Type B pancreatic cell (in vitro differentiated cells): ENCODE data around the gene DHX58. TPM values are rescaled to one million over a fixed set of nuclear protein-coding genes. Genes with fewer than 3 reads are reported as not detected.

Experiments used
- DNase-seq: peaks from one replicate; pipeline ENCODE4 v3.0.0; 2021; ENCODE audit warnings: mixed read lengths; ENCODE audit not compliant: unreplicated experiment; ENCODE audit errors: extremely low spot score
- H3K27ac Mint-ChIP-seq: 2 replicates; pipeline ENCODE4 v1.8.0; 2021; ENCODE audit warnings: mild to moderate bottlenecking, mixed read lengths
- H3K27me3 Mint-ChIP-seq: 2 replicates; pipeline ENCODE4 v1.8.0; 2021; ENCODE audit warnings: mixed read lengths
- H3K36me3 Mint-ChIP-seq: 2 replicates; pipeline ENCODE4 v1.8.0; 2021; ENCODE audit warnings: mixed read lengths
- H3K4me1 Mint-ChIP-seq: one replicate; pipeline ENCODE4 v1.8.0; 2021; ENCODE audit warnings: mixed read lengths; ENCODE audit not compliant: unreplicated experiment
- H3K4me3 Mint-ChIP-seq: 2 replicates; pipeline ENCODE4 v1.8.0; 2021; ENCODE audit warnings: mild to moderate bottlenecking, mixed read lengths
- H3K9me3 Mint-ChIP-seq: 2 replicates; pipeline ENCODE4 v1.8.0; 2021; ENCODE audit warnings: mixed read lengths
- long read RNA-seq: library from polyadenylated mRNA; unstranded; transcript quantifications from one replicate; pipeline ENCODE4 v2.0.0, GENCODE V29; 2020
- total RNA-seq: library from RNA; stranded (reverse); gene quantifications from 2 replicates; pipeline ENCODE4 v1.2.1, GENCODE V29; 2021; ENCODE audit warnings: low replicate concordance
- TF ChIP-seq, protein P1 (sequence below): fragments of 200-600 bp; sonication (generic); conservative IDR thresholded peaks from 2 replicates; pipeline ENCODE4 v1.5.0; 2021; ENCODE audit warnings: antibody characterized with exemption, mild to moderate bottlenecking

DHX58 gene
- total RNA-seq = 0.72 and 1.3 TPM in 2 replicates
- long read RNA-seq, partial matches to known transcripts = 0 of 3 reads
- long read RNA-seq, other reads (novel, unspliced or antisense) = 2 of 3 reads

DNA sequence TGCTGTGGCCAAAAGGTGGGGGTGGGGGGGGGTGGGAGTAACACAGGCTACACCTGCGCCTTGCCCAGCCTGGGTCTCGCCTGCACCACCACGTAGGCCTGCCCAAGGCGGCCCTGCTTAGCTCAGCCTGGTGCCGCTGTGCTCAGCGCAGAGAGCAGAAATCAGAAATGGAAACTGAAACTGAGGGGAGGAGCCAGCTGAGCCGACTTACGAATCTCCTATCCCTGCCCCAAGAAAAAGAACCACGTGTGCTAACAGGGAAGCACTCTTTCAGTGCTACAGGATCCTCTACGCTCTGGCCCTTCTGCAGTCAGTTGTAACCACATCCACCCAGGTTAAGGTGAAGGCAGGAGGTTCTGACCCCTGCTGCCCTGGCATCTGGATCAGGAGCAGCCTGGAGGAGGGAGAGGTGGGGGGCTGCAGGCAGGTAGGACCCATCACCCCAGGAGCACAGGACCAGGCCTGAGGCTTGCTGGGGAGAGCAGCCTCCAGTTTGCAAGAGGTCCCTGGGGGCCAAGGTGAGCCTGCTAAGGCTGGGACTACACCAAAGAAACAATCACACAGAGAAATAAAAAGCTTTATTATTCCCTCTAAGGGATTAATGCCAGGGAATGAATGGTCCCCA is at the start of gene DHX58:
Gene DHX58, minus strand, starts transcription at position 163 of the 625 bp plus-strand sequence. CDS start 822 bp downstream, outside the sequence.
- peaks cover 7% of the 10 kb centered on the region for H3K4me1 Mint-ChIP-seq
- H3K27ac Mint-ChIP-seq = no peak within 1 kb of the TSS
- TF ChIP-seq, protein P1, sequence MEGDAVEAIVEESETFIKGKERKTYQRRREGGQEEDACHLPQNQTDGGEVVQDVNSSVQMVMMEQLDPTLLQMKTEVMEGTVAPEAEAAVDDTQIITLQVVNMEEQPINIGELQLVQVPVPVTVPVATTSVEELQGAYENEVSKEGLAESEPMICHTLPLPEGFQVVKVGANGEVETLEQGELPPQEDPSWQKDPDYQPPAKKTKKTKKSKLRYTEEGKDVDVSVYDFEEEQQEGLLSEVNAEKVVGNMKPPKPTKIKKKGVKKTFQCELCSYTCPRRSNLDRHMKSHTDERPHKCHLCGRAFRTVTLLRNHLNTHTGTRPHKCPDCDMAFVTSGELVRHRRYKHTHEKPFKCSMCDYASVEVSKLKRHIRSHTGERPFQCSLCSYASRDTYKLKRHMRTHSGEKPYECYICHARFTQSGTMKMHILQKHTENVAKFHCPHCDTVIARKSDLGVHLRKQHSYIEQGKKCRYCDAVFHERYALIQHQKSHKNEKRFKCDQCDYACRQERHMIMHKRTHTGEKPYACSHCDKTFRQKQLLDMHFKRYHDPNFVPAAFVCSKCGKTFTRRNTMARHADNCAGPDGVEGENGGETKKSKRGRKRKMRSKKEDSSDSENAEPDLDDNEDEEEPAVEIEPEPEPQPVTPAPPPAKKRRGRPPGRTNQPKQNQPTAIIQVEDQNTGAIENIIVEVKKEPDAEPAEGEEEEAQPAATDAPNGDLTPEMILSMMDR = no peak
- no peaks in the 10 kb centered on the region for H3K9me3 Mint-ChIP-seq
- peaks cover 6% of the 10 kb centered on the region for H3K36me3 Mint-ChIP-seq
- peaks cover 3% of the 10 kb centered on the region for H3K27me3 Mint-ChIP-seq
- H3K4me3 Mint-ChIP-seq = no peak within 1 kb of the TSS
- DNase-seq = no peak

DNA sequence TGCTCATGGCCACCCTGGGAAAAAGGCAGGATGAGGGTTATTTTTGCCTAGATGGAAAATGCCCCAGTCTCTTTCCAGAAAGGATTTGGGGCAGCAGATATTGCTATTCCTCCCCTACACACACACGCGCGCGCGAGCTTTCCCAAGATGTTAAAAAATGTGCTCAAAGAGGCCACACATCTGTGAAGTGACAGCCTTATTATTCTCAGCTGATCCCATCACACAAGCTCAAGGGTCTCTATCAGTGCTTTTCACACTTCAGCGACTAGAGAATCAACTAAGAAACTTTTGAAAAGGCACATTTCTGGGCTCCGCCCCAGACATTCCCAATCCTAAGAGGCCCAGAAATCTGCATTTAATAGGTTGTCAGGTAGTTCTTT is 48.0 kb upstream of the DHX58 start:
- Mint-ChIP-seq H3K27ac (no peak overlapping the region), H3K27me3 (peaks cover under 1% of the 10 kb centered on the region), H3K9me3 (no peaks in the 10 kb centered on the region), H3K4me1 (peaks cover 4% of the 10 kb centered on the region), H3K4me3 (no peak overlapping the region), H3K36me3 (no peaks in the 10 kb centered on the region)
- no peak for DNase-seq
- TF ChIP-seq, protein P1 = no peak

DNA sequence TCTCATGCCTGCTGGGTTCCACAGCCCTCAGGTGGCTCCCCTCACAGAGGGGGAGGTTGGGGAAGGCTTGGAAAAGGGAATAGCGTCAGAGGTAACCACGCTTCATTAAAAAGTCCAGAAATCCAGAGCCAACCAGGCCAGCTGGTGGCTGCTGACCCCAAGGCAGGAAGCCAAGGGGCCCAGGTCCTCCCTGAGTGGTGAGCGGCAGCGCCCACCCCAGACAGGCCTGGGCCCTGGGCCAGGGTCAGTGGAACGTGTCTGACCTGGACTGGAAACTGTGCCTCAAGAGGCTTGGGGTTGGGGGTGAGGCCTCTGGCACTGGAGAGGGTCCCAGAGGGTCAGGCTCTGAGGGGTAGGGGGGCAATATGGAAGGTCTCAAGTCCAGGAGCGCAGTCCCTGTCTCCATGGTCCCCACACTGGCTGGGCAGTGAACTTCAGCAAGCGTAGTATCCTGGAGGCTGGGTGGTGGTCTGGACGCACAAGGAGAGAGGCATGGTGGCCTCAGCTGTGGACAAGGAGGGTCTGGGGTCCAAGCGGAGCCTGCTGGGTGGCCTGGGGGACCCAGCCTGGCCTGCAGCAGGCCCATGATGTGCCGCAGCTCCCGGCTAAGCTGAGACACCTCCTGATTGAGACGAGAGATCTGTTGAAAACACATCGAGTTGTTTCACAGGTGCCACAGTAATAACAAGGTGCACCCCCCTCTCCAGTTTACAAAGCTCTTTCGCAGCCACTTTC is 47.4 kb upstream of the DHX58 start:
- Mint-ChIP-seq H3K27me3 (no peaks in the 10 kb centered on the region), H3K36me3 (no peaks in the 10 kb centered on the region), H3K9me3 (no peaks in the 10 kb centered on the region), H3K27ac (no peak overlapping the region), H3K4me1 (peaks cover 4% of the 10 kb centered on the region), H3K4me3 (no peak overlapping the region)
- DNase-seq = no peak
- TF ChIP-seq, protein P1 = no peak

DNA sequence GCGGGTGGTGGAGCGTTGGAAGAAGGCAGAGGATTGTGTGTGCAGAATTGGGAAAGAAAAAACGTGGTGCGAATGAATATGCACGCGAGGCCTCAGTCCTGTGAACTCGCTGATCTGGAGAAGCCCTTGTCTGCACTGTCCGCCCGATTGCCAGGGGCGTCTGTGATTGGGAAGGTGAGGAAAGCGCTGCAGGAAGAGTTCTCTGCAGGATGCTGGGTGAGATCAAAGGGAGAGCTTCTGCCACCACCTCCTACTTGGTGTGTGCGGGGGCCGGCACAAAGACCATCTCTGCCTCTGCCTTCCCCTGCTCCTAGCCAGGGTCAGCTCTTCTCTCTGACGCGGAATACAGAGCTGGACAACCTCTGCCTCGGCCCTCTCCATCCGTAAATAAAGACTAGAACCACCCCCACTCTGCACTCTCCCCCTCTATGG is 43.1 kb upstream of the DHX58 start:
- Mint-ChIP-seq H3K9me3 (no peaks in the 10 kb centered on the region), H3K27me3 (no peaks in the 10 kb centered on the region), H3K36me3 (no peaks in the 10 kb centered on the region), H3K4me3 (peak overlapping the region; percentile 95), H3K27ac (no peak overlapping the region), H3K4me1 (peaks cover 12% of the 10 kb centered on the region)
- no peak for DNase-seq
- TF ChIP-seq, protein P1 = no peak

DNA sequence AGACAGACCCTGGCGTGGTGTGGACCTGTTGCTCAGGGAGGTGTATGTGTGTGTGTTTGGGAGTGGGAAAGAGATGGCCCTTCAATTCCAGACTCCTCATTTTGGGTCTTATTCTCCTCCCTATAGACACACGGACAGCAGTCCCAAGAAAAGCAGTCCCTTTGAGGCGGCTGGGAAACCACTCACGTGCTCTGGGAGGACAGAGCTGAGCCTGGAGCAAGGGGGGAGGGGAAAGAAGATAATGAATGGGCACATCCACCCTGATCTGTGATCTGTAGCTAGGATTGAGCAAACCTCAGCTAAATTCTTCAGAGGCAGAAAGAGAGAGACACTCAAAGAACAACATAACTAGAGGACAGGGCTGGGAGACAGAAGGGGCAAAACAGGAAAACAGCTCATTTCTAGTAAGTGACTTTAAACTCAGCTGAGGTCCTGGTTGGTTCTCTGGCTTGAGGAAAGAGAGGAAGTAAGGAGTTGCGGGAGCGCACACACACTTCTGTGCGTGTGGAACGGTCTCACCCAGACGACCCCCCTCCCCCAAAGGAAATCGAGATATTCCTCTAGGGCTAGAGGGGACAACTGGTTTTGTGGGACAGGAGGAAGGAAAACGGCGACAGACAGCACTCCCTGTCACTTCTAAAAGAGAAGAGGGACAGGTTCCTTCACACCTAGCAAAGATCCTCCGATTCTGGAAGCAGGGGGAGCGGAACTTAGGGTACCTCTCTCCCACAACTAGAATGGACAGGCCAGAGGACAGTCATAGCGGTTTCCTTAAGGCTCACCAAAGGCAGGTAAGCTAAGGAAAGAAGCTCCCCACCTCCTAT is 41.6 kb upstream of the DHX58 start:
- peak overlapping the region; percentile 95 for H3K4me3 Mint-ChIP-seq
- no peaks in the 10 kb centered on the region for H3K36me3 Mint-ChIP-seq
- no peaks in the 10 kb centered on the region for H3K27me3 Mint-ChIP-seq
- H3K9me3 Mint-ChIP-seq = no peaks in the 10 kb centered on the region
- peaks cover 12% of the 10 kb centered on the region for H3K4me1 Mint-ChIP-seq
- peak overlapping the region; percentile 90 for H3K27ac Mint-ChIP-seq
- DNase-seq = no peak
- TF ChIP-seq, protein P1 = no peak
